ENCODE data around the gene NBAS.
"Not testable (repeated sequence)": the region's sequence is repeated elsewhere in the genome, so short reads cannot be mapped to it uniquely, and the experiment has no call there.

The NBAS gene

DNA sequence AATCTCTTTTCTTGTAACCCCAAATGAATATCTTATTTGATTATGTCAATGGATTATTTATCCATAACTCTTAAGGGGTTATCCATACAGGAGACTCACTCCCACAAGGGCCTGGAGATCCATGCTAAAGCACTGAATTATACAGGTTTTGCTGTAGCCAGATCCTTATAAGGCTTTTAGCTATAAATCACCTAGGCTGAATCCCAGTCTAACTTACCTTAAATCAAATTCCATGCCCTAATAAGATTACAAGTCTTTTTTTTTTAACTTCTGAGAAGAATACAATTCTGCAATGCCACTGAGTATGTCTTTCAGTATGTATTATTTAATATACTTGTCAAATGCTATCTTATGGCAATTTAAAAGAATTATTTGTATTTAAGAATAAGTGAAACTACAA is 340.5 kb downstream of the NBAS start:
- H3K27ac ChIP-seq (ENCODE audit: insufficient read depth in 1 of 2, low read depth in 1 of 2, low read length in 2 of 2, poor library complexity in 1 of 2, severe bottlenecking in 2 of 2): no peak overlapping the region
- ChIA-PET POLR2A (no interaction called here), CTCF (no interaction called here)
- peaks cover 0 to 2% (median 0%) of the 10 kb centered on the region in 5 experiments for H3K9me3 ChIP-seq (ENCODE audit: control extremely low read depth in 1 of 5, control insufficient read depth in 4 of 5, insufficient read depth in 2 of 5, low read depth in 1 of 5, low read length in 4 of 5)
- H3K27me3 ChIP-seq (replicated peaks in 2 of 5; ENCODE audit: control insufficient read depth in 4 of 5, insufficient read depth in 5 of 5, low read length in 4 of 5): no peaks in the 10 kb centered on the region
- peaks cover 4 to 26% (median 6%) of the 10 kb centered on the region in 4 experiments for H3K36me3 ChIP-seq (ENCODE audit: control insufficient read depth in 4 of 4, insufficient read depth in 4 of 4, low read length in 3 of 4)
- H3K4me1 ChIP-seq (ENCODE audit: control extremely low read depth in 1 of 4, control insufficient read depth in 4 of 4, insufficient read depth in 4 of 4, low read length in 3 of 4): peaks cover 0 to 2% (median 0%) of the 10 kb centered on the region in 4 experiments
- no peak overlapping the region for H3K4me3 ChIP-seq (ENCODE audit: control insufficient read depth in 1 of 7, extremely low read depth in 1 of 7, insufficient read depth in 4 of 7, low read depth in 2 of 7, low read length in 6 of 7)
- DNase-seq: no peak

- peaks cover 0 to 2% (median 0%) of the 10 kb centered on the region in 4 experiments for H3K4me1 ChIP-seq (ENCODE audit: control extremely low read depth in 1 of 4, control insufficient read depth in 4 of 4, insufficient read depth in 4 of 4, low read length in 3 of 4)
- WGBS (ENCODE audit: insufficient coverage): over 99% methylated on average over 8 of the region's 17 CpGs
- DNase-seq: no peak
- no peak overlapping the region for H3K4me3 ChIP-seq (ENCODE audit: control insufficient read depth in 1 of 7, extremely low read depth in 1 of 7, insufficient read depth in 4 of 7, low read depth in 2 of 7, low read length in 6 of 7)
- ChIA-PET CTCF (no interaction called here), POLR2A (no interaction called here)
- no peak overlapping the region for H3K27ac ChIP-seq (ENCODE audit: insufficient read depth in 1 of 2, low read depth in 1 of 2, low read length in 2 of 2, poor library complexity in 1 of 2, severe bottlenecking in 2 of 2)
- H3K9me3 ChIP-seq (ENCODE audit: control extremely low read depth in 1 of 5, control insufficient read depth in 4 of 5, insufficient read depth in 2 of 5, low read depth in 1 of 5, low read length in 4 of 5): peaks cover 0 to 2% (median 0%) of the 10 kb centered on the region in 5 experiments
- H3K27me3 ChIP-seq (replicated peaks in 2 of 5; ENCODE audit: control insufficient read depth in 4 of 5, insufficient read depth in 5 of 5, low read length in 4 of 5): no peaks in the 10 kb centered on the region
- H3K36me3 ChIP-seq (ENCODE audit: control insufficient read depth in 4 of 4, insufficient read depth in 4 of 4, low read length in 3 of 4): peaks cover 5 to 21% (median 6%) of the 10 kb centered on the region in 4 experiments
Observed at GRCh38 chr2:15218423-15219086, 342.6 kb downstream of the NBAS start.

GRCh38 chr2:15212249-15212648 is 348.9 kb downstream of the NBAS start:
- CTCF ChIA-PET: no interaction called here
- Histone ChIP-seq H3K9me3 (ENCODE audit: control extremely low read depth in 1 of 5, control insufficient read depth in 4 of 5, insufficient read depth in 2 of 5, low read depth in 1 of 5, low read length in 4 of 5) (peaks cover 1 to 16% (median 7%) of the 10 kb centered on the region in 5 experiments), H3K27me3 (replicated peaks in 2 of 5; ENCODE audit: control insufficient read depth in 4 of 5, insufficient read depth in 5 of 5, low read length in 4 of 5) (no peaks in the 10 kb centered on the region), H3K4me1 (ENCODE audit: control extremely low read depth in 1 of 4, control insufficient read depth in 4 of 4, insufficient read depth in 4 of 4, low read length in 3 of 4) (no peaks in the 10 kb centered on the region), H3K36me3 (ENCODE audit: control insufficient read depth in 4 of 4, insufficient read depth in 4 of 4, low read length in 3 of 4) (peaks cover 8 to 37% (median 18%) of the 10 kb centered on the region in 4 experiments), H3K4me3 (ENCODE audit: control insufficient read depth in 1 of 7, extremely low read depth in 1 of 7, insufficient read depth in 4 of 7, low read depth in 2 of 7, low read length in 6 of 7) (no peak overlapping the region), H3K27ac (ENCODE audit: insufficient read depth in 1 of 2, low read depth in 1 of 2, low read length in 2 of 2, poor library complexity in 1 of 2, severe bottlenecking in 2 of 2) (no peak overlapping the region)
- POLR2A ChIA-PET: no interaction called here
- DNase-seq: no peak
- 93% methylated on average over 5 of the region's 6 CpGs for WGBS (ENCODE audit: insufficient coverage)

DNA sequence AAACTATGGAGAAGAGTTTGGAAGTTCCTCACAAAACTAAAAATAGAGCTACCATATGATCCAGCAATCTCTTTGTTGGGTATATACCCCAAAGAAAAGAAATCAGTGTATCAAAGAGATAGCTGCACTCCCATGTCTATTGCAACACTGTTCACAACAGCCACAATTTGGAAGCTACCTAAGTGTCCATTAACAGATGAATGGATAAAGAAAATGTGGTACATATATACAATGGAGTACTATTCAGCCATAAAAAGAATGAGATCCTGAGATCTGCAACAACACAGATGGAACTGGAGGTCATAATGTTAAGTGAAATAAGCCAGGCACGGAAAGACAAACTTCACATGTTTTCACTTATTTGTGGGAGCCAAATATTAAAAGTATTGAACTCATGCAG is 350.6 kb downstream of the NBAS start:
- H3K27ac ChIP-seq (ENCODE audit: insufficient read depth in 1 of 2, low read depth in 1 of 2, low read length in 2 of 2, poor library complexity in 1 of 2, severe bottlenecking in 2 of 2); DNase-seq; H3K4me1 ChIP-seq (ENCODE audit: control extremely low read depth in 1 of 4, control insufficient read depth in 4 of 4, insufficient read depth in 4 of 4, low read length in 3 of 4); CTCF ChIA-PET; POLR2A ChIA-PET; H3K4me3 ChIP-seq (ENCODE audit: control insufficient read depth in 1 of 7, extremely low read depth in 1 of 7, insufficient read depth in 4 of 7, low read depth in 2 of 7, low read length in 6 of 7); H3K27me3 ChIP-seq (replicated peaks in 2 of 5; ENCODE audit: control insufficient read depth in 4 of 5, insufficient read depth in 5 of 5, low read length in 4 of 5): not testable (repeated sequence)
- peaks cover 12 to 33% (median 19%) of the 10 kb centered on the region in 4 experiments for H3K36me3 ChIP-seq (ENCODE audit: control insufficient read depth in 4 of 4, insufficient read depth in 4 of 4, low read length in 3 of 4)
- peaks cover 1 to 16% (median 7%) of the 10 kb centered on the region in 5 experiments for H3K9me3 ChIP-seq (ENCODE audit: control extremely low read depth in 1 of 5, control insufficient read depth in 4 of 5, insufficient read depth in 2 of 5, low read depth in 1 of 5, low read length in 4 of 5)
- 100% methylated on average over 1 of the region's 1 CpG for WGBS (ENCODE audit: insufficient coverage)

DNA sequence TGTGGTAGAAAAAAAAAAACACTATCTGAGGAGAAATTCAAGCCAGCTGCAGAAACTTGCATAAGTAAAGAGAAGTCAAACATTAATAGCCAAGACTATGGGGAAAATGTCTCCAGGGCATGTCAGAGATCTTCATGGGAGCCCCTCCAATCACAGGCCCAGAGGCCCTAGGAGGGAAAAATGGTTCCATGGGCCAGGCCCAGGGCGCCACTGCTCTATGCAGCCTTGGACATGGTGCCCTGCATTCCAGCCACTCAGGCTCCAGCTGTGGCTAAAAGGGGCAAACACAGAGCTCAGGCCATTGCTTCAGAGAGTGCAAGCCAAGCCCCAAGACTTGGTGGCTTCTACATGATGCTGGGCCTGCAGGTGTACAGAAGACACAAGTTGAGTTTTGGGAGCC is 354.7 kb downstream of the NBAS start:
- H3K36me3 ChIP-seq (ENCODE audit: control insufficient read depth in 4 of 4, insufficient read depth in 4 of 4, low read length in 3 of 4): peaks cover 0 to 15% (median 7%) of the 10 kb centered on the region in 4 experiments
- DNase-seq: no peak
- H3K27ac ChIP-seq (ENCODE audit: insufficient read depth in 1 of 2, low read depth in 1 of 2, low read length in 2 of 2, poor library complexity in 1 of 2, severe bottlenecking in 2 of 2): no peak overlapping the region
- no peak overlapping the region for H3K4me3 ChIP-seq (ENCODE audit: control insufficient read depth in 1 of 7, extremely low read depth in 1 of 7, insufficient read depth in 4 of 7, low read depth in 2 of 7, low read length in 6 of 7)
- no peaks in the 10 kb centered on the region for H3K27me3 ChIP-seq (replicated peaks in 2 of 5; ENCODE audit: control insufficient read depth in 4 of 5, insufficient read depth in 5 of 5, low read length in 4 of 5)
- WGBS (ENCODE audit: insufficient coverage): 100% methylated on average over 1 of the region's 1 CpG
- CTCF ChIA-PET: no interaction called here
- peaks cover 0 to 7% (median 0%) of the 10 kb centered on the region in 5 experiments for H3K9me3 ChIP-seq (ENCODE audit: control extremely low read depth in 1 of 5, control insufficient read depth in 4 of 5, insufficient read depth in 2 of 5, low read depth in 1 of 5, low read length in 4 of 5)
- peaks cover 0 to 4% (median 0%) of the 10 kb centered on the region in 4 experiments for H3K4me1 ChIP-seq (ENCODE audit: control extremely low read depth in 1 of 4, control insufficient read depth in 4 of 4, insufficient read depth in 4 of 4, low read length in 3 of 4)
- POLR2A ChIA-PET: no interaction called here

DNA sequence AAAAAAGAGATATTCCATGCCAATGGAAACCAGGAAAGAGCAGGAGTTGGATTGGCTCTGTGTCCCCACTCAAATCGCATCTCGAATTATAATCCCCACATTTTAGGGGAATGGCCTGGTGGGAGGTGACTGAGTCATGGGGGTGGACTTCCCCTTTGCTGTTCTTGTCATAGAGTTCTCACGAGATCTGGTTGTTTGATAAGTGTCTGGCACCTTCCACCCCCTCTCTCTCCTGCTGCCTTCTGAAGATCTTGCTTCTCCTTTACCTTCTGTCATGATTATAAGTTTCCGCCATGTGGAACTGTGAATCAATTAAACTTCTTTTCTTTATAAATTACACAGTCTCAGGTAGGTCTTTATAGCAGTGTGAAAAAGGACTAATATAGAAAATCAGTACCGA is 355.6 kb downstream of the NBAS start:
- H3K27ac ChIP-seq (ENCODE audit: insufficient read depth in 1 of 2, low read depth in 1 of 2, low read length in 2 of 2, poor library complexity in 1 of 2, severe bottlenecking in 2 of 2): no peak overlapping the region
- ChIA-PET CTCF (no interaction called here), POLR2A (no interaction called here)
- peaks cover 0 to 4% (median 0%) of the 10 kb centered on the region in 4 experiments for H3K4me1 ChIP-seq (ENCODE audit: control extremely low read depth in 1 of 4, control insufficient read depth in 4 of 4, insufficient read depth in 4 of 4, low read length in 3 of 4)
- H3K9me3 ChIP-seq (ENCODE audit: control extremely low read depth in 1 of 5, control insufficient read depth in 4 of 5, insufficient read depth in 2 of 5, low read depth in 1 of 5, low read length in 4 of 5): peaks cover 0 to 6% (median 0%) of the 10 kb centered on the region in 5 experiments
- H3K36me3 ChIP-seq (ENCODE audit: control insufficient read depth in 4 of 4, insufficient read depth in 4 of 4, low read length in 3 of 4): peaks cover 0 to 14% (median 5%) of the 10 kb centered on the region in 4 experiments
- no peaks in the 10 kb centered on the region for H3K27me3 ChIP-seq (replicated peaks in 2 of 5; ENCODE audit: control insufficient read depth in 4 of 5, insufficient read depth in 5 of 5, low read length in 4 of 5)
- no peak overlapping the region for H3K4me3 ChIP-seq (ENCODE audit: control insufficient read depth in 1 of 7, extremely low read depth in 1 of 7, insufficient read depth in 4 of 7, low read depth in 2 of 7, low read length in 6 of 7)
- peak in 2 of 3 donors; percentile 27 to 56 for DNase-seq
- WGBS (ENCODE audit: insufficient coverage): 94% methylated on average over 4 of the region's 5 CpGs

DNA sequence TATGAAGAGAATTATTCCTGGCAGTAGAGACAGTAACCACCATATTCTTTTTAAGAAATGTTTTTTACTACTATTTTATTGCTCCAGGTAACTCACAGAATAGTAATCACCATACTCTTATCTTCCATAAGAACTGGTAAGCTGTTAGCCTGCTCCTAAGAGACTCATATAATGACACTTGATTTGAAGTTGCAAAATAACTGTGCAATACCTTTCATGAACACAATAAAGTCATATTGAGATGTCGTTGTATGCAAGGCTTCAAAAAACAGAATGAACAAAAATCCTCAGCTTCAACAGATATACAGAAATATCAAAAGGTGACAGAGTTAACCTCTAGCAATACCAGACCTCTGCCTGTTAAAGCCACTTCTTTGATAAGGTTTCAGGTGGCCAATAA is 360.1 kb downstream of the NBAS start:
- no peak overlapping the region for H3K27ac ChIP-seq (ENCODE audit: insufficient read depth in 1 of 2, low read depth in 1 of 2, low read length in 2 of 2, poor library complexity in 1 of 2, severe bottlenecking in 2 of 2)
- H3K27me3 ChIP-seq (replicated peaks in 2 of 5; ENCODE audit: control insufficient read depth in 4 of 5, insufficient read depth in 5 of 5, low read length in 4 of 5): no peaks in the 10 kb centered on the region
- WGBS (ENCODE audit: insufficient coverage): no CpG with 5 or more reads among the region's 1 CpG
- DNase-seq: no peak
- no peak overlapping the region for H3K4me3 ChIP-seq (ENCODE audit: control insufficient read depth in 1 of 7, extremely low read depth in 1 of 7, insufficient read depth in 4 of 7, low read depth in 2 of 7, low read length in 6 of 7)
- CTCF ChIA-PET: no interaction called here
- POLR2A ChIA-PET: no interaction called here
- H3K36me3 ChIP-seq (ENCODE audit: control insufficient read depth in 4 of 4, insufficient read depth in 4 of 4, low read length in 3 of 4): peaks cover 0 to 5% (median 3%) of the 10 kb centered on the region in 4 experiments
- H3K9me3 ChIP-seq (ENCODE audit: control extremely low read depth in 1 of 5, control insufficient read depth in 4 of 5, insufficient read depth in 2 of 5, low read depth in 1 of 5, low read length in 4 of 5): peaks cover 0 to 2% (median 0%) of the 10 kb centered on the region in 5 experiments
- peaks cover 0 to 4% (median 0%) of the 10 kb centered on the region in 4 experiments for H3K4me1 ChIP-seq (ENCODE audit: control extremely low read depth in 1 of 4, control insufficient read depth in 4 of 4, insufficient read depth in 4 of 4, low read length in 3 of 4)

All from common myeloid progenitor, CD34-positive (primary cell).